ENCODE data around the gene SEL1L3. TPM values are rescaled to one million over a fixed set of nuclear protein-coding genes. Genes with fewer than 3 reads are reported as not detected.

SEL1L3 gene
- polyA plus RNA-seq, 1 experiment = 38.7 TPM

GRCh38 chr4:25843340-25844097 lies 19.3 kb downstream of the SEL1L3 start:
- TF ChIP-seq, protein P1, sequence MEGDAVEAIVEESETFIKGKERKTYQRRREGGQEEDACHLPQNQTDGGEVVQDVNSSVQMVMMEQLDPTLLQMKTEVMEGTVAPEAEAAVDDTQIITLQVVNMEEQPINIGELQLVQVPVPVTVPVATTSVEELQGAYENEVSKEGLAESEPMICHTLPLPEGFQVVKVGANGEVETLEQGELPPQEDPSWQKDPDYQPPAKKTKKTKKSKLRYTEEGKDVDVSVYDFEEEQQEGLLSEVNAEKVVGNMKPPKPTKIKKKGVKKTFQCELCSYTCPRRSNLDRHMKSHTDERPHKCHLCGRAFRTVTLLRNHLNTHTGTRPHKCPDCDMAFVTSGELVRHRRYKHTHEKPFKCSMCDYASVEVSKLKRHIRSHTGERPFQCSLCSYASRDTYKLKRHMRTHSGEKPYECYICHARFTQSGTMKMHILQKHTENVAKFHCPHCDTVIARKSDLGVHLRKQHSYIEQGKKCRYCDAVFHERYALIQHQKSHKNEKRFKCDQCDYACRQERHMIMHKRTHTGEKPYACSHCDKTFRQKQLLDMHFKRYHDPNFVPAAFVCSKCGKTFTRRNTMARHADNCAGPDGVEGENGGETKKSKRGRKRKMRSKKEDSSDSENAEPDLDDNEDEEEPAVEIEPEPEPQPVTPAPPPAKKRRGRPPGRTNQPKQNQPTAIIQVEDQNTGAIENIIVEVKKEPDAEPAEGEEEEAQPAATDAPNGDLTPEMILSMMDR (IDR thresholded peaks at IDR 0.05; ENCODE audit: low read depth, low read length) = no peak
- Histone ChIP-seq H3K9me3 (ENCODE audit: control insufficient read depth, insufficient read depth, low read length) (no peaks in the 10 kb centered on the region), H3K27me3 (ENCODE audit: control insufficient read depth, insufficient read depth, low read length) (no peaks in the 10 kb centered on the region), H3K4me3 (ENCODE audit: low read depth, low read length) (no peak overlapping the region), H3K27ac (ENCODE audit: low read depth, low read length) (no peak overlapping the region)
- DNase-seq (ENCODE audit: low read depth, low spot score) = no peak
- POLR2A ChIA-PET = no interaction called here
- CTCF ChIA-PET = interaction anchor here (0.7 kb wide), 1 partner anchor 10 kb away, joined by 3 read pairs; no protein-coding TSS in a partner anchor

DNA sequence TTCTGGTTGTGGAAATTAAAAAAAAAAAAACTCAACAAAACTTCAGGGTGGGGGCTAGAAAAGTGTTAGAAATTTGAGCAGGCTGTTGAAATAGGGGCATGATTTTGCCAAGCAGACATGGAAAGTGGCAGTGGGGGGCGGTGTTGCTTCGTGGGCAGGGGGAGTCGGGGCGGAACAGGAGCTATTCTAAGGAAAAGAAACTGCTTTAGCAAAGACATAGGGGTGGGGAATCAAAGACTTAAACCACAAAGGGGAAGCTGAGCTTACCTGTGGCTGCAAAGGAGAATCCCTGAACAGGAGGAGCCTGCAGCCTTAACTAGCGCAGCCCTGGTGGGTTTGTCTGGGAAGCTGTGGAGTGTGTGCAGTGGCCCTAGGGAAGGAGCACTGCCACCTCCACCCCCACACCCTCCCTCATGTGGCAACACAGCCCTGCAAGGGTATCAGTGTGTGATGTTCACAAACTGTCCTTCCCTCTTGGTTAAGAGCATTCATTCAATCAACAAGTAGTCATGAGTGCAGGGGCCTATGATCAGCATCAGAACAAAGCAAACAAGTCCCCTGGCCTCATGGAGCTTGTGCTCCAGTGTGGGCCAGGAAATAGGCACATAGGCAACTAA lies 20.5 kb downstream of the SEL1L3 start:
- H3K4me3 ChIP-seq (ENCODE audit: low read depth, low read length) = no peak overlapping the region
- no peaks in the 10 kb centered on the region for H3K9me3 ChIP-seq (ENCODE audit: control insufficient read depth, insufficient read depth, low read length)
- H3K27me3 ChIP-seq (ENCODE audit: control insufficient read depth, insufficient read depth, low read length) = no peaks in the 10 kb centered on the region
- DNase-seq (ENCODE audit: low read depth, low spot score) = no peak
- CTCF ChIA-PET = interaction anchor here (0.7 kb wide), 1 partner anchor 414 kb away, joined by 3 read pairs; no protein-coding TSS in a partner anchor
- POLR2A ChIA-PET = no interaction called here
- no peak overlapping the region for H3K27ac ChIP-seq (ENCODE audit: low read depth, low read length)
- TF ChIP-seq, protein P1 (IDR thresholded peaks at IDR 0.05; ENCODE audit: low read depth, low read length) = peak; percentile 12; the same call in 1 of the 2 replicates

DNA sequence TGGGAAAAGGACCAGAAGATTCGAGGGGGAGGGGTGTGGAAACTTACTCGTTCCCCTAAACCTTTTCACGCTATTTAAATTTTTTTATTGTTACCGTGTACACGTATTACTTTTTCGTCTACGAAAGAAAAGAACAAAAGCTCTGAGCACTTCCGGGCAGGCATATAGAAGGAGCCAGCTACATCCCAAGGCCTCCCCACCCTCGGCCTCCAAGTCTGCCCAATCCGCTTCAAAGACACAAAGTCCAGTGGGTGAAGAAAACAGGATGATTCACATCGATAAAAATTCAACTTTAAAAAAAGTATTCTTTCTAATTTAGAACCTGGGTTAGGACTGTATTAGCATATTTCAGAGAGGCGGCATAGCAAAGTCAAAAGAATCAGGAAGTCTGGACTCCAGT lies 23.1 kb downstream of the SEL1L3 start:
- DNase-seq (ENCODE audit: low read depth, low spot score) = no peak
- ChIA-PET POLR2A (no interaction called here), CTCF (no interaction called here)

DNA sequence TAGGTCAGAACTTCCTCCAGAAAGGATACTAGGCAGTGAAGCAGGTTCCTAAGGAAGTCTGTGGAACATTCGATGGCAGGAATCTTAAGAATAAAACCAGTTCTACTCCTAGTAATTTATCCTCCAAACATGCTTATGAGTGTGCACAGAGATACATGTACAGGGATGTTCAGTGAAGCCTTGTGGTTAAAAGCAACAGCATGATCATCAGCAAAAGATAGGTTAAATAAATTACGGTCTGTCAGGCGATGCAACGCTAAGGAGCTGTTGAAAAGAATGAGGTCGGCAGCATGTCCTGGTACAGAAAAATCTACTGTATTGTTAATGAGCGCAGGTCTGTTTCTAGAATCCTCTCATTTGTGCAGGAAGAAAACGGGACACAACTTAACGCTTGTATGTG lies 23.6 kb downstream of the SEL1L3 start:
- DNase-seq (ENCODE audit: low read depth, low spot score) = no peak
- Histone ChIP-seq H3K27ac (ENCODE audit: low read depth, low read length) (no peak overlapping the region), H3K27me3 (ENCODE audit: control insufficient read depth, insufficient read depth, low read length) (no peaks in the 10 kb centered on the region), H3K9me3 (ENCODE audit: control insufficient read depth, insufficient read depth, low read length) (no peaks in the 10 kb centered on the region), H3K4me3 (ENCODE audit: low read depth, low read length) (no peak overlapping the region)
- ChIA-PET CTCF (no interaction called here), POLR2A (no interaction called here)
- TF ChIP-seq, protein P1 (IDR thresholded peaks at IDR 0.05; ENCODE audit: low read depth, low read length) = no peak

More for the DNA sequence above, 23.1 kb downstream of the SEL1L3 start:
- no peak overlapping the region for H3K4me3 ChIP-seq (ENCODE audit: low read depth, low read length)
- TF ChIP-seq, protein P1 (IDR thresholded peaks at IDR 0.05; ENCODE audit: low read depth, low read length) = no peak
- H3K27me3 ChIP-seq (ENCODE audit: control insufficient read depth, insufficient read depth, low read length) = no peaks in the 10 kb centered on the region
- H3K9me3 ChIP-seq (ENCODE audit: control insufficient read depth, insufficient read depth, low read length) = no peaks in the 10 kb centered on the region
- H3K27ac ChIP-seq (ENCODE audit: low read depth, low read length) = no peak overlapping the region

DNA sequence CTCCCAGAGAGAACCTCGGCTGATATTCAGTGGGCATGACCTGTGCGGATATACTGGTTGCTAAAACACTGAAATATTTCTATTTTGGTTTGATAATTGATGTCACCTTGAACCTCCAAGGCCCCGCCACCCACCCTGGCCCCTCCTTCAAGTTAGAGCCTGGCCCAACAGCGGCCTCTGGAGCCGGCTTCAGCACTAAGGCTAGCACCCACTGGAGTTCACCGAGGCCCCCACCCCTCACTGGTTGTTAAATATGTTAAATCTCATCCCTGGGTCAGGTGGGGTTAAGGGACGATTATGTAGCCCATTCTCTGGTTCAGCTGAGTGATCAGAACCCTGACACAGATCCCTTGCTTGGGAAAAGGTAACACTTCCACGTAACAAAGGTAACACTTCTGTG lies 24.3 kb downstream of the SEL1L3 start:
- POLR2A ChIA-PET = no interaction called here
- no peak for DNase-seq (ENCODE audit: low read depth, low spot score)
- CTCF ChIA-PET = no interaction called here
- no peak overlapping the region for H3K4me3 ChIP-seq (ENCODE audit: low read depth, low read length)
- no peak overlapping the region for H3K27ac ChIP-seq (ENCODE audit: low read depth, low read length)
- H3K27me3 ChIP-seq (ENCODE audit: control insufficient read depth, insufficient read depth, low read length) = no peaks in the 10 kb centered on the region
- TF ChIP-seq, protein P1 (IDR thresholded peaks at IDR 0.05; ENCODE audit: low read depth, low read length) = no peak
- no peaks in the 10 kb centered on the region for H3K9me3 ChIP-seq (ENCODE audit: control insufficient read depth, insufficient read depth, low read length)

Measured in AG04450 (cell line).